ENCODE measurements around the gene KLHL10. TPM values are rescaled to one million over a fixed set of nuclear protein-coding genes. Genes with fewer than 3 reads are reported as not detected.
A peak's percentile ranks its signal among the peaks of the same experiment; 100 is the strongest.

KLHL10 gene
- total and polyA plus RNA-seq, 2 of the 13 experiments (the other 11 are each of a cell fraction or from before 2014, with no cell fraction given): 0.04 to 0.08 TPM

DNA sequence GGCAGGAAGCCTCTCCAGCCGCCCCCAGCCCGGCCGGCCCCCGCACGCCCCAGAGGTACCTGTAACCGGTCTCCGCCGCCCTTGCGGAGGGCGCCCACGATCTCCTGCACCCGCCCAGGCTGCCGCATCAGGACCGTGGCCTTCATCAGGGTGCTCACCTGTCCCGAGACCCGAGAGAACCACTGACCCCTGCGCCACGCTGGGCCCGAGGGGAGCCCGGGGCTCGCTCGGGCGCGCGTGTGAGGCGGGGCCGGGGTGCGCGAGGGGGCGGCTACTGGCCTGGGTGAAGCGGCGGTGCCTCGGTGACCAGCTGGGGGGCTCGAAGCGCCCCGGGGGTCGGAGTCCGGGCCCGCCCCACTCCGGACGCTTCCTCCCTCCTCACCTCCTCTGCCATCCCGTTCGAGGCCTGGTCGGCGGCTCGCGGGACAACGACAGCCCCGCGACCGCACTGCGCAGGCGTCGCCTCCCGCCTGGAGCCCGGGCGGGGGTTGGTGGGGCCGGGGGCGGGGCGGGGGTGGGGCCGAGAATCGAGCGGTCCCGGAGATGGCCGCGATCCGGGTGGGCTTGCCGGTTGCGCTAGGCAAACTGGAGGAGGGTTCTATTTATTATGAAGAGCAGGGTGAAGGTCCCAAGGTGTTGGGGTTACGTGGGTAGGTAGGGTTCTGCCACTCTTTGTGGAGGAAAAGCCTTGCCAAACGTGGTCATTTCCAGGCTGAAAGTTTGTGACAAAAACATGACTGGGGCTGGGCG lies 1.6 kb upstream of the KLHL10 start, which contains the start of gene NT5C3B (continued):
- TF ChIP-seq, protein P1, sequence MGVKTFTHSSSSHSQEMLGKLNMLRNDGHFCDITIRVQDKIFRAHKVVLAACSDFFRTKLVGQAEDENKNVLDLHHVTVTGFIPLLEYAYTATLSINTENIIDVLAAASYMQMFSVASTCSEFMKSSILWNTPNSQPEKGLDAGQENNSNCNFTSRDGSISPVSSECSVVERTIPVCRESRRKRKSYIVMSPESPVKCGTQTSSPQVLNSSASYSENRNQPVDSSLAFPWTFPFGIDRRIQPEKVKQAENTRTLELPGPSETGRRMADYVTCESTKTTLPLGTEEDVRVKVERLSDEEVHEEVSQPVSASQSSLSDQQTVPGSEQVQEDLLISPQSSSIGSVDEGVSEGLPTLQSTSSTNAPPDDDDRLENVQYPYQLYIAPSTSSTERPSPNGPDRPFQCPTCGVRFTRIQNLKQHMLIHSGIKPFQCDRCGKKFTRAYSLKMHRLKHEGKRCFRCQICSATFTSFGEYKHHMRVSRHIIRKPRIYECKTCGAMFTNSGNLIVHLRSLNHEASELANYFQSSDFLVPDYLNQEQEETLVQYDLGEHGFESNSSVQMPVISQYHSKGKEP (CRISPR knock-in tag; IDR thresholded peaks at IDR 0.05): 0 out of 2 replicates have a peak, but pooled peaks have one; percentile 44
- TF ChIP-seq, protein P2, sequence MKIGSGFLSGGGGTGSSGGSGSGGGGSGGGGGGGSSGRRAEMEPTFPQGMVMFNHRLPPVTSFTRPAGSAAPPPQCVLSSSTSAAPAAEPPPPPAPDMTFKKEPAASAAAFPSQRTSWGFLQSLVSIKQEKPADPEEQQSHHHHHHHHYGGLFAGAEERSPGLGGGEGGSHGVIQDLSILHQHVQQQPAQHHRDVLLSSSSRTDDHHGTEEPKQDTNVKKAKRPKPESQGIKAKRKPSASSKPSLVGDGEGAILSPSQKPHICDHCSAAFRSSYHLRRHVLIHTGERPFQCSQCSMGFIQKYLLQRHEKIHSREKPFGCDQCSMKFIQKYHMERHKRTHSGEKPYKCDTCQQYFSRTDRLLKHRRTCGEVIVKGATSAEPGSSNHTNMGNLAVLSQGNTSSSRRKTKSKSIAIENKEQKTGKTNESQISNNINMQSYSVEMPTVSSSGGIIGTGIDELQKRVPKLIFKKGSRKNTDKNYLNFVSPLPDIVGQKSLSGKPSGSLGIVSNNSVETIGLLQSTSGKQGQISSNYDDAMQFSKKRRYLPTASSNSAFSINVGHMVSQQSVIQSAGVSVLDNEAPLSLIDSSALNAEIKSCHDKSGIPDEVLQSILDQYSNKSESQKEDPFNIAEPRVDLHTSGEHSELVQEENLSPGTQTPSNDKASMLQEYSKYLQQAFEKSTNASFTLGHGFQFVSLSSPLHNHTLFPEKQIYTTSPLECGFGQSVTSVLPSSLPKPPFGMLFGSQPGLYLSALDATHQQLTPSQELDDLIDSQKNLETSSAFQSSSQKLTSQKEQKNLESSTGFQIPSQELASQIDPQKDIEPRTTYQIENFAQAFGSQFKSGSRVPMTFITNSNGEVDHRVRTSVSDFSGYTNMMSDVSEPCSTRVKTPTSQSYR (CRISPR knock-in tag; IDR thresholded peaks at IDR 0.05; ENCODE audit: borderline replicate concordance): no peak; the same call in 1 of the 2 replicates
- TF ChIP-seq PPARG (CRISPR knock-in tag; conservative IDR thresholded peaks at IDR 0.05) (no peak; the same call in 1 of the 2 replicates), HMGA1 (CRISPR knock-in tag; conservative IDR thresholded peaks at IDR 0.05) (no peak), NBN (conservative IDR thresholded peaks at IDR 0.05) (no peak), KDM1A (CRISPR knock-in tag; IDR thresholded peaks at IDR 0.05) (no peak), ZNF446 (CRISPR knock-in tag; IDR thresholded peaks at IDR 0.05) (no peak), SNAPC2 (CRISPR knock-in tag; IDR thresholded peaks at IDR 0.05) (no peak; the same call in 1 of the 2 replicates), GPBP1L1 (CRISPR knock-in tag; IDR thresholded peaks at IDR 0.05) (no peak), ADNP (CRISPR knock-in tag; IDR thresholded peaks at IDR 0.05) (no peak), THAP11 (CRISPR knock-in tag; IDR thresholded peaks at IDR 0.05) (no peak), ZNF878 (CRISPR knock-in tag; IDR thresholded peaks at IDR 0.05) (no peak), NONO (IDR thresholded peaks at IDR 0.05) (no peak), NONO (CRISPR knock-in tag; conservative IDR thresholded peaks at IDR 0.05) (peak; percentile 81), CEBPB (IDR thresholded peaks at IDR 0.05; ENCODE audit: borderline replicate concordance, low read depth, low read length) (no peak), NFIB (CRISPR knock-in tag; IDR thresholded peaks at IDR 0.05; ENCODE audit: borderline replicate concordance) (no peak), DNMT1 (CRISPR knock-in tag; IDR thresholded peaks at IDR 0.05) (0 out of 2 replicates have a peak, but pooled peaks have one; percentile 33), ISL2 (CRISPR knock-in tag; IDR thresholded peaks at IDR 0.05) (no peak)
- TF ChIP-seq, protein P3, sequence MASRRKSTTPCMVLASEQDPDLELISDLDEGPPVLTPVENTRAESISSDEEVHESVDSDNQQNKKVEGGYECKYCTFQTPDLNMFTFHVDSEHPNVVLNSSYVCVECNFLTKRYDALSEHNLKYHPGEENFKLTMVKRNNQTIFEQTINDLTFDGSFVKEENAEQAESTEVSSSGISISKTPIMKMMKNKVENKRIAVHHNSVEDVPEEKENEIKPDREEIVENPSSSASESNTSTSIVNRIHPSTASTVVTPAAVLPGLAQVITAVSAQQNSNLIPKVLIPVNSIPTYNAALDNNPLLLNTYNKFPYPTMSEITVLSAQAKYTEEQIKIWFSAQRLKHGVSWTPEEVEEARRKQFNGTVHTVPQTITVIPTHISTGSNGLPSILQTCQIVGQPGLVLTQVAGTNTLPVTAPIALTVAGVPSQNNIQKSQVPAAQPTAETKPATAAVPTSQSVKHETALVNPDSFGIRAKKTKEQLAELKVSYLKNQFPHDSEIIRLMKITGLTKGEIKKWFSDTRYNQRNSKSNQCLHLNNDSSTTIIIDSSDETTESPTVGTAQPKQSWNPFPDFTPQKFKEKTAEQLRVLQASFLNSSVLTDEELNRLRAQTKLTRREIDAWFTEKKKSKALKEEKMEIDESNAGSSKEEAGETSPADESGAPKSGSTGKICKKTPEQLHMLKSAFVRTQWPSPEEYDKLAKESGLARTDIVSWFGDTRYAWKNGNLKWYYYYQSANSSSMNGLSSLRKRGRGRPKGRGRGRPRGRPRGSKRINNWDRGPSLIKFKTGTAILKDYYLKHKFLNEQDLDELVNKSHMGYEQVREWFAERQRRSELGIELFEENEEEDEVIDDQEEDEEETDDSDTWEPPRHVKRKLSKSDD (CRISPR knock-in tag; IDR thresholded peaks at IDR 0.05; ENCODE audit: low read depth): no peak
- TF ChIP-seq, protein P4, sequence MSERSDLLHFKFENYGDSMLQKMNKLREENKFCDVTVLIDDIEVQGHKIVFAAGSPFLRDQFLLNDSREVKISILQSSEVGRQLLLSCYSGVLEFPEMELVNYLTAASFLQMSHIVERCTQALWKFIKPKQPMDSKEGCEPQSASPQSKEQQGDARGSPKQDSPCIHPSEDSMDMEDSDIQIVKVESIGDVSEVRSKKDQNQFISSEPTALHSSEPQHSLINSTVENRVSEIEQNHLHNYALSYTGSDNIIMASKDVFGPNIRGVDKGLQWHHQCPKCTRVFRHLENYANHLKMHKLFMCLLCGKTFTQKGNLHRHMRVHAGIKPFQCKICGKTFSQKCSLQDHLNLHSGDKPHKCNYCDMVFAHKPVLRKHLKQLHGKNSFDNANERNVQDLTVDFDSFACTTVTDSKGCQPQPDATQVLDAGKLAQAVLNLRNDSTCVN (CRISPR knock-in tag; IDR thresholded peaks at IDR 0.05; ENCODE audit: borderline replicate concordance): 0 out of 2 replicates have a peak, but pooled peaks have one; percentile 0
